Measurements from ENCODE around the gene ATM. TPM values are rescaled to one million over a fixed set of nuclear protein-coding genes. Genes with fewer than 3 reads are reported as not detected.

Gene ATM
- total RNA-seq, 1 donor from 2014 or later, result 72.1 TPM

DNA sequence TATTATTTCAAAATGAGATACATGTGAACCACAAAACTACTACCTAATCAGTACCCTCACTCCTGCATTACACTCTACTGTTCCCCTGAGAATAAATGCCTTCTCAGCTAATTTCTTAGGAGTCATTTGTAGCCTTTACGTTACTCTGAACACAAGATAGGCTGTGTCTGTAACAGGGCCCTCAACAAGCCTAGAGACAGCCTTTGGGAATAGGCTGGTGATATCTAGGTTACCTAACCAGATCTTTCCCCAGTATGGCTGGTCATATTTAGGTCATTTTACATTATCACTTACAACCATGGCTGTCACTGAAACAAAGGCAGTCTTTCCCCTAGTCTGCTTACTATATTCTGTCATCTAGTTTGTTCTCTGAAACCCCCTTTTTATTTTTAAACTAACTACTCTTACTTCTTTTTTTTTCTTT is 14.2 kb downstream of the ATM start:
- Mint-ChIP-seq H3K27me3 (ENCODE audit: unreplicated experiment) (no peaks in the 10 kb centered on the region), H3K9me3 (ENCODE audit: unreplicated experiment) (no peaks in the 10 kb centered on the region), H3K4me1 (ENCODE audit: unreplicated experiment) (no peaks in the 10 kb centered on the region), H3K4me3 (ENCODE audit: unreplicated experiment) (no peak overlapping the region), H3K36me3 (ENCODE audit: unreplicated experiment) (peaks cover 34% of the 10 kb centered on the region), H3K27ac (ENCODE audit: unreplicated experiment) (no peak overlapping the region)
- DNase-seq (ENCODE audit: extremely low spot score, unreplicated experiment), result no peak
- TF ChIP-seq, protein P1, sequence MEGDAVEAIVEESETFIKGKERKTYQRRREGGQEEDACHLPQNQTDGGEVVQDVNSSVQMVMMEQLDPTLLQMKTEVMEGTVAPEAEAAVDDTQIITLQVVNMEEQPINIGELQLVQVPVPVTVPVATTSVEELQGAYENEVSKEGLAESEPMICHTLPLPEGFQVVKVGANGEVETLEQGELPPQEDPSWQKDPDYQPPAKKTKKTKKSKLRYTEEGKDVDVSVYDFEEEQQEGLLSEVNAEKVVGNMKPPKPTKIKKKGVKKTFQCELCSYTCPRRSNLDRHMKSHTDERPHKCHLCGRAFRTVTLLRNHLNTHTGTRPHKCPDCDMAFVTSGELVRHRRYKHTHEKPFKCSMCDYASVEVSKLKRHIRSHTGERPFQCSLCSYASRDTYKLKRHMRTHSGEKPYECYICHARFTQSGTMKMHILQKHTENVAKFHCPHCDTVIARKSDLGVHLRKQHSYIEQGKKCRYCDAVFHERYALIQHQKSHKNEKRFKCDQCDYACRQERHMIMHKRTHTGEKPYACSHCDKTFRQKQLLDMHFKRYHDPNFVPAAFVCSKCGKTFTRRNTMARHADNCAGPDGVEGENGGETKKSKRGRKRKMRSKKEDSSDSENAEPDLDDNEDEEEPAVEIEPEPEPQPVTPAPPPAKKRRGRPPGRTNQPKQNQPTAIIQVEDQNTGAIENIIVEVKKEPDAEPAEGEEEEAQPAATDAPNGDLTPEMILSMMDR (IDR thresholded peaks at IDR 0.05), result no peak

DNA sequence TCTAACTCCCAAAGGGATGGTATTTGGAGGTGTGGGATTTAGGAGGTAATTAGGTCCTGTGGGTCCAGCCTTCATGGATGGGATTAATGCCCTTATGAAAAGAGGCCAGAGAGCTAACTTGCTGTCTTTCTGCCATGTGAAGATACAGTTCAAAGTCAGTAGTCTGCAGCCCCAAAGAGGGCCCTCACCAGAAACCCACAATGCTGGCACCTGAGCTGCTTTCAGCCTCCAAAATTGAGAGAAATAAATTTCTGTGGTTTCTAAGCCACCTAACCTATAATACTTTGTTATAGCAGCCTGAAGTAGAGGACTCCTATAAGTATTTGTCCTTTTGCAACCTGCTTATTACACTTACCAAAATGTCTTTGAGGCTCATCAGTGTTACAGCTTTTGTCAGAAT is 16.2 kb downstream of the ATM start:
- Mint-ChIP-seq H3K4me1 (ENCODE audit: unreplicated experiment) (no peaks in the 10 kb centered on the region), H3K27ac (ENCODE audit: unreplicated experiment) (no peak overlapping the region), H3K27me3 (ENCODE audit: unreplicated experiment) (no peaks in the 10 kb centered on the region), H3K4me3 (ENCODE audit: unreplicated experiment) (no peak overlapping the region), H3K9me3 (ENCODE audit: unreplicated experiment) (no peaks in the 10 kb centered on the region), H3K36me3 (ENCODE audit: unreplicated experiment) (peaks cover 32% of the 10 kb centered on the region)
- DNase-seq (ENCODE audit: extremely low spot score, unreplicated experiment), result no peak
- TF ChIP-seq, protein P1 (IDR thresholded peaks at IDR 0.05), result no peak

- H3K27me3 Mint-ChIP-seq (ENCODE audit: unreplicated experiment), result no peaks in the 10 kb centered on the region
- H3K27ac Mint-ChIP-seq (ENCODE audit: unreplicated experiment), result no peak overlapping the region
- no peaks in the 10 kb centered on the region for H3K4me1 Mint-ChIP-seq (ENCODE audit: unreplicated experiment)
- no peaks in the 10 kb centered on the region for H3K9me3 Mint-ChIP-seq (ENCODE audit: unreplicated experiment)
- H3K4me3 Mint-ChIP-seq (ENCODE audit: unreplicated experiment), result no peak overlapping the region
- no peak for DNase-seq (ENCODE audit: extremely low spot score, unreplicated experiment)
- TF ChIP-seq, protein P1 (IDR thresholded peaks at IDR 0.05), result no peak
- peaks cover 29% of the 10 kb centered on the region for H3K36me3 Mint-ChIP-seq (ENCODE audit: unreplicated experiment)
Measured at GRCh38 chr11:108241330-108242037, 18.6 kb downstream of the ATM start.

GRCh38 chr11:108242422-108242821 is 19.6 kb downstream of the ATM start:
- H3K4me3 Mint-ChIP-seq (ENCODE audit: unreplicated experiment), result no peak overlapping the region
- H3K9me3 Mint-ChIP-seq (ENCODE audit: unreplicated experiment), result no peaks in the 10 kb centered on the region
- H3K36me3 Mint-ChIP-seq (ENCODE audit: unreplicated experiment), result peaks cover 31% of the 10 kb centered on the region

GRCh38 chr11:108246308-108246707 is 23.4 kb downstream of the ATM start:
- DNase-seq (ENCODE audit: extremely low spot score, unreplicated experiment), result no peak
- H3K27ac Mint-ChIP-seq (ENCODE audit: unreplicated experiment), result no peak overlapping the region
- no peaks in the 10 kb centered on the region for H3K9me3 Mint-ChIP-seq (ENCODE audit: unreplicated experiment)
- TF ChIP-seq, protein P1 (IDR thresholded peaks at IDR 0.05), result no peak
- H3K27me3 Mint-ChIP-seq (ENCODE audit: unreplicated experiment), result no peaks in the 10 kb centered on the region
- H3K36me3 Mint-ChIP-seq (ENCODE audit: unreplicated experiment), result peaks cover 48% of the 10 kb centered on the region
- H3K4me1 Mint-ChIP-seq (ENCODE audit: unreplicated experiment), result no peaks in the 10 kb centered on the region
- no peak overlapping the region for H3K4me3 Mint-ChIP-seq (ENCODE audit: unreplicated experiment)

More at GRCh38 chr11:108242422-108242821, 19.6 kb downstream of the ATM start:
- DNase-seq (ENCODE audit: extremely low spot score, unreplicated experiment), result no peak
- H3K4me1 Mint-ChIP-seq (ENCODE audit: unreplicated experiment), result no peaks in the 10 kb centered on the region
- H3K27ac Mint-ChIP-seq (ENCODE audit: unreplicated experiment), result no peak overlapping the region
- no peaks in the 10 kb centered on the region for H3K27me3 Mint-ChIP-seq (ENCODE audit: unreplicated experiment)
- TF ChIP-seq, protein P1 (IDR thresholded peaks at IDR 0.05), result no peak
